GM21717 (cell line): ENCODE data around the gene HPRT1.
"Not testable (repeated sequence)": the region's sequence is repeated elsewhere in the genome, so short reads cannot be mapped to it uniquely, and the experiment has no call there.

Source experiments
- ATAC-seq: cut with Tn5 transposase; IDR thresholded peaks from one replicate; pipeline ENCODE4 v1.9.1; 2021; ENCODE audit warnings: mild to moderate bottlenecking, moderate library complexity; ENCODE audit not compliant: unreplicated experiment

Gene HPRT1

GRCh38 chrX:134460005-134460861 lies at the start of gene HPRT1:
HPRT1 (plus strand) TSS chrX:134460165; CDS start chrX:134460312, 147 bp downstream.
- peak; percentile 91 for ATAC-seq

GRCh38 chrX:134416087-134416486 lies 43.9 kb upstream of the HPRT1 start:
- ATAC-seq: no peak

GRCh38 chrX:134418317-134419113 lies 41.5 kb upstream of the HPRT1 start:
- no peak for ATAC-seq

- ATAC-seq: no peak
Observed at GRCh38 chrX:134419784-134420183, 40.2 kb upstream of the HPRT1 start.

GRCh38 chrX:134423606-134424005 lies 36.4 kb upstream of the HPRT1 start:
- no peak for ATAC-seq

GRCh38 chrX:134426281-134426680 lies 33.7 kb upstream of the HPRT1 start:
- ATAC-seq: no peak

- ATAC-seq: no peak
Observed at GRCh38 chrX:134431894-134432293, 28.1 kb upstream of the HPRT1 start.

- ATAC-seq: no peak
Observed at GRCh38 chrX:134435894-134436293, 24.1 kb upstream of the HPRT1 start.

GRCh38 chrX:134443020-134443419 lies 16.9 kb upstream of the HPRT1 start:
- ATAC-seq: no peak

GRCh38 chrX:134443461-134443860 lies 16.5 kb upstream of the HPRT1 start:
- no peak for ATAC-seq

GRCh38 chrX:134444681-134445080 lies 15.3 kb upstream of the HPRT1 start:
- no peak for ATAC-seq

GRCh38 chrX:134452596-134452995 lies 7.4 kb upstream of the HPRT1 start:
- ATAC-seq: no peak

- no peak for ATAC-seq
Observed at GRCh38 chrX:134453631-134454030, 6.3 kb upstream of the HPRT1 start.

- ATAC-seq: no peak
Observed at GRCh38 chrX:134454506-134454905, 5.5 kb upstream of the HPRT1 start.

- no peak for ATAC-seq
Observed at GRCh38 chrX:134457708-134458107, 2.3 kb upstream of the HPRT1 start.

- ATAC-seq: peak; percentile 21
Observed at GRCh38 chrX:134459683-134460004, 321 bp upstream of the HPRT1 start.

GRCh38 chrX:134460862-134461220 lies 876 bp downstream of the HPRT1 start:
- ATAC-seq: no peak

- ATAC-seq: no peak
Observed at GRCh38 chrX:134461437-134461836, 1.5 kb downstream of the HPRT1 start.

- ATAC-seq: no peak
Observed at GRCh38 chrX:134462927-134463326, 3.0 kb downstream of the HPRT1 start.

- not testable (repeated sequence) for ATAC-seq
Observed at GRCh38 chrX:134464453-134464852, 4.5 kb downstream of the HPRT1 start.

- no peak for ATAC-seq
Observed at GRCh38 chrX:134469486-134469885, 9.5 kb downstream of the HPRT1 start.

- no peak for ATAC-seq
Observed at GRCh38 chrX:134470013-134470412, 10.0 kb downstream of the HPRT1 start.
